Caco-2 (cell line): ENCODE results near the gene RABGAP1L. TPM values are rescaled to one million over a fixed set of nuclear protein-coding genes. Genes with fewer than 3 reads are reported as not detected.

Experiments
- BruUV-seq: library from RNA; stranded (reverse); fragments of 400-500 nt; replicated peaks from 2 replicates; lab custom pipeline; 2021; lab: Mats Ljungman, UMichigan
- CTCF ChIA-PET: fragments of 300-600 bp; sonication (Branson Sonifier 250); formaldehyde crosslinking; loops from one replicate; lab custom pipeline; 2022; ENCODE audit warnings: antibody characterized with exemption; lab: Charles Lee
- POLR2A ChIA-PET: fragments of 300-600 bp; sonication (Branson Sonifier 250); formaldehyde crosslinking; loops from one replicate; lab custom pipeline; 2022; ENCODE audit warnings: antibody characterized with exemption; lab: Charles Lee
- DNase-seq, 2 experiments: peaks; one replicate each; pipeline versions ENCODE4 v3.0.0 to v3.0.0-alpha.2; 2020 to 2022
- H3K27me3 ChIP-seq: replicated peaks from 2 replicates; pipeline ENCODE4 v1.6.0; 2011; ENCODE audit warnings: low read length; ENCODE audit not compliant: control insufficient read depth, insufficient read depth
- H3K36me3 ChIP-seq: 2 replicates; pipeline ENCODE4 v1.5.1; 2011; ENCODE audit warnings: low read length; ENCODE audit not compliant: control insufficient read depth, insufficient read depth
- H3K4me1 ChIP-seq: fragments of 250-450 bp; sonication (Bioruptor Pico); 2 replicates; pipeline ENCODE4 v1.5.1; 2020; ENCODE audit warnings: mild to moderate bottlenecking
- H3K4me3 ChIP-seq: 2 replicates; pipeline ENCODE4 v1.5.1; 2011; ENCODE audit warnings: low read depth, mild to moderate bottlenecking, control low read depth, low read length
- H3K9me3 ChIP-seq: fragments of 250-450 bp; sonication (Bioruptor Pico); 2 replicates; pipeline ENCODE4 v1.5.1; 2020; ENCODE audit warnings: mild to moderate bottlenecking, moderate library complexity
- H3K27ac Mint-ChIP-seq: one replicate; pipeline ENCODE4 v1.8.0; 2022; ENCODE audit warnings: mixed read lengths; ENCODE audit not compliant: unreplicated experiment
- H3K27me3 Mint-ChIP-seq: one replicate; pipeline ENCODE4 v1.8.0; 2022; ENCODE audit warnings: mixed read lengths; ENCODE audit not compliant: insufficient read depth, unreplicated experiment
- H3K36me3 Mint-ChIP-seq: one replicate; pipeline ENCODE4 v1.8.0; 2022; ENCODE audit warnings: mild to moderate bottlenecking, mixed read lengths; ENCODE audit not compliant: insufficient read depth, unreplicated experiment
- H3K4me1 Mint-ChIP-seq: one replicate; pipeline ENCODE4 v1.8.0; 2022; ENCODE audit warnings: low read depth, mixed read lengths; ENCODE audit not compliant: unreplicated experiment
- H3K4me3 Mint-ChIP-seq: one replicate; pipeline ENCODE4 v1.8.0; 2022; ENCODE audit warnings: mild to moderate bottlenecking, moderate library complexity, mixed read lengths; ENCODE audit not compliant: unreplicated experiment
- H3K9me3 Mint-ChIP-seq: one replicate; pipeline ENCODE4 v1.8.0; 2022; ENCODE audit warnings: mixed read lengths; ENCODE audit not compliant: unreplicated experiment
- intact Hi-C: fragments of 100-400 bp; cut with micrococcal nuclease; formaldehyde crosslinking; loops from one replicate; pipeline ENCODE4 v1.10.0; 2022; ENCODE audit not compliant: unreplicated experiment
- total RNA-seq: library from RNA; stranded (reverse); gene quantifications from 2 replicates; pipeline ENCODE4 v1.2.3, GENCODE V29; 2022
- TF ChIP-seq, protein P1 (sequence below), 2 experiments: fragments of 200-600 bp in 1 of 2; IDR thresholded peaks; 1 replicate in 1 of 2; 2 replicates in 1 of 2; pipeline versions ENCODE4 v1.5.1 to v1.8.0; 2011 to 2022; ENCODE audit warnings: antibody characterized with exemption in 1 of 2, control low read depth in 1 of 2, inconsistent platforms in 1 of 2, low read depth in 1 of 2, low read length in 1 of 2, mild to moderate bottlenecking in 1 of 2, moderate library complexity in 1 of 2; ENCODE audit not compliant: insufficient read depth in 1 of 2, severe bottlenecking in 1 of 2, unreplicated experiment in 1 of 2

The RABGAP1L gene
- total RNA-seq, 1 experiment from 2014 or later, result 20.3 TPM

DNA sequence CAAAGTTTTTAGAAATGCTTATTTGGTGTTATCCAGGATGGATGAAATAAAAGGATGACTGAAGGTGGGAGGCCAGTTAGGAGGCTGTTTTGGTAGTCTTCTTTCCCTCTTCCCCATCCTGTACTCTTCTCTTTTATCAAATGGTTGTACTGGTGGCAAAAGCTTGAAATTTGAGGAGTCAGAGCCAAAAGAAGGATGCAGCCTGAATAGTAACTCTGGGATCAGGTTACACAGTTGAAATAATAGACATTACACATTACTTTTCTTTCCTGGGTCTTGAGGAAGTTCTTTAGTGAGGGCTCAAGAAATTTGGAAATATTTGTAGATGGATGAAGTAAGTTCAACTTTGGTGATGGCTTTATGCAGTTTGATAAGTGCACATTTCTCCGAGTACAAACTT, 397.1 kb downstream of the RABGAP1L start:
- CTCF ChIA-PET, result no interaction called here

DNA sequence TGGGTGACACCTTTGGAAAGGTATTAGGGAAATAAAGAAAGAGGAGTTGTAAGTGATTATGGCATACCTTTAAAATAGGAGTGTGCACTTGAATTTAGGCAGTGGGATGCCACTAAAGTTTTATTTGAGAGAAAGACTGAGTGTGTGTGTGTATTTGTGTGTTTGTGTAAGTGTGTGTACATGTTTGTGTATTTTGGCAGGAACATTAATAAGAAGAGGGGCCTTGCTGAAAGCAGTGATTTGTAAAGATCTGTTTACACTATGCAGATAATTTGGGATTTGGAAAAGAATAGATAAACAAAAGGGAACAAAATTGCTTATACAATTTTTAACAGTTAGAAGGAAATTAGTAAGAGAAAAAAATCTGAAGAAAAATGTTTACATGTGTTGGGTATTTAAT, 409.2 kb downstream of the RABGAP1L start:
- BruUV-seq, result no TSS peak
- DNase-seq, result no peak

More for the DNA sequence above, 397.1 kb downstream of the RABGAP1L start:
- Histone ChIP-seq H3K4me1 (no peaks in the 10 kb centered on the region), H3K36me3 (no peaks in the 10 kb centered on the region), H3K27me3 (no peaks in the 10 kb centered on the region), H3K9me3 (no peaks in the 10 kb centered on the region), H3K4me3 (no peak overlapping the region)
- no TSS peak for BruUV-seq
- TF ChIP-seq, protein P1, sequence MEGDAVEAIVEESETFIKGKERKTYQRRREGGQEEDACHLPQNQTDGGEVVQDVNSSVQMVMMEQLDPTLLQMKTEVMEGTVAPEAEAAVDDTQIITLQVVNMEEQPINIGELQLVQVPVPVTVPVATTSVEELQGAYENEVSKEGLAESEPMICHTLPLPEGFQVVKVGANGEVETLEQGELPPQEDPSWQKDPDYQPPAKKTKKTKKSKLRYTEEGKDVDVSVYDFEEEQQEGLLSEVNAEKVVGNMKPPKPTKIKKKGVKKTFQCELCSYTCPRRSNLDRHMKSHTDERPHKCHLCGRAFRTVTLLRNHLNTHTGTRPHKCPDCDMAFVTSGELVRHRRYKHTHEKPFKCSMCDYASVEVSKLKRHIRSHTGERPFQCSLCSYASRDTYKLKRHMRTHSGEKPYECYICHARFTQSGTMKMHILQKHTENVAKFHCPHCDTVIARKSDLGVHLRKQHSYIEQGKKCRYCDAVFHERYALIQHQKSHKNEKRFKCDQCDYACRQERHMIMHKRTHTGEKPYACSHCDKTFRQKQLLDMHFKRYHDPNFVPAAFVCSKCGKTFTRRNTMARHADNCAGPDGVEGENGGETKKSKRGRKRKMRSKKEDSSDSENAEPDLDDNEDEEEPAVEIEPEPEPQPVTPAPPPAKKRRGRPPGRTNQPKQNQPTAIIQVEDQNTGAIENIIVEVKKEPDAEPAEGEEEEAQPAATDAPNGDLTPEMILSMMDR (IDR thresholded peaks at IDR 0.05; ENCODE audit: insufficient read depth in 1 of 2, low read depth in 1 of 2, low read length in 1 of 2, severe bottlenecking in 1 of 2, unreplicated experiment in 1 of 2), result no peak
- Mint-ChIP-seq H3K27ac (no peak overlapping the region), H3K27me3 (no peaks in the 10 kb centered on the region), H3K9me3 (no peaks in the 10 kb centered on the region), H3K36me3 (no peaks in the 10 kb centered on the region), H3K4me3 (no peak overlapping the region), H3K4me1 (no peaks in the 10 kb centered on the region)
- POLR2A ChIA-PET, result no interaction called here
- no peak for DNase-seq
- intact Hi-C loops, result no loop called here

DNA sequence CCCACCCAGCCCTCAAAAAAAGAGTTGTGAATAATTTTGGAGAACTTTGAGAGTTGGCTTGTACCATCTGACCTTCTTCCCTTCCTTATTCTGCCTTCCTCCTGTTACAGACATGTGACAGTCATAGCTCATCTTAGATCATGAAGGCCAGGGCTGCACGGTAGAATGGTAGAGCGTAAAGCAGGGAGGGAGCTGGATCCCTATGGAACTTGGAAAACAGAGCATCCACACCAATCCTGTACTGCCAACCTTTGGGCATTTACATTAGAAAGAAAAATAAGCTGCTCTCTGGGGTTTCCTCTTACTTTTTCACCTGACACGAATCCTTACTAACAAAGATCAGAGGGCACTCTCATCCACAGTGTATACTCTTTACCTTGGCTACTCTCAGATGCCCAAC, 409.9 kb downstream of the RABGAP1L start:
- H3K9me3 ChIP-seq, result peaks cover under 1% of the 10 kb centered on the region; the same call in 1 of the 2 replicates
- Mint-ChIP-seq H3K4me3 (no peak overlapping the region), H3K36me3 (no peaks in the 10 kb centered on the region), H3K9me3 (no peaks in the 10 kb centered on the region), H3K27ac (no peak overlapping the region), H3K27me3 (no peaks in the 10 kb centered on the region), H3K4me1 (no peaks in the 10 kb centered on the region)
- H3K36me3 ChIP-seq, result no peaks in the 10 kb centered on the region
- no peak overlapping the region for H3K4me3 ChIP-seq
- POLR2A ChIA-PET, result no interaction called here
- no TSS peak for BruUV-seq
- CTCF ChIA-PET, result no interaction called here
- DNase-seq, result no peak
- intact Hi-C loops, result no loop called here
- no peaks in the 10 kb centered on the region for H3K27me3 ChIP-seq
- TF ChIP-seq, protein P1 (IDR thresholded peaks at IDR 0.05; ENCODE audit: insufficient read depth in 1 of 2, low read depth in 1 of 2, low read length in 1 of 2, severe bottlenecking in 1 of 2, unreplicated experiment in 1 of 2), result no peak
- H3K4me1 ChIP-seq, result no peaks in the 10 kb centered on the region

More for the DNA sequence above, 409.2 kb downstream of the RABGAP1L start:
- ChIA-PET CTCF (no interaction called here), POLR2A (no interaction called here)
- no peaks in the 10 kb centered on the region for H3K36me3 Mint-ChIP-seq
- H3K27me3 Mint-ChIP-seq, result no peaks in the 10 kb centered on the region
- Histone ChIP-seq H3K27me3 (no peaks in the 10 kb centered on the region), H3K4me1 (no peaks in the 10 kb centered on the region), H3K36me3 (no peaks in the 10 kb centered on the region), H3K9me3 (no peaks in the 10 kb centered on the region), H3K4me3 (no peak overlapping the region)
- H3K4me1 Mint-ChIP-seq, result no peaks in the 10 kb centered on the region
- no peaks in the 10 kb centered on the region for H3K9me3 Mint-ChIP-seq
- no peak overlapping the region for H3K4me3 Mint-ChIP-seq
- TF ChIP-seq, protein P1 (IDR thresholded peaks at IDR 0.05; ENCODE audit: insufficient read depth in 1 of 2, low read depth in 1 of 2, low read length in 1 of 2, severe bottlenecking in 1 of 2, unreplicated experiment in 1 of 2), result no peak
- no peak overlapping the region for H3K27ac Mint-ChIP-seq
- intact Hi-C loops, result no loop called here
